HepG2 (cell line): ENCODE measurements around the gene FOXN3. TPM values are rescaled to one million over a fixed set of nuclear protein-coding genes. Genes with fewer than 3 reads are reported as not detected.
A peak's percentile ranks its signal among the peaks of the same experiment; 100 is the strongest.

Experiments
- ARID5B ChIP-seq: IDR thresholded peaks from 2 replicates; pipeline ENCODE4 v1.4.0; 2020; ENCODE audit warnings: mild to moderate bottlenecking, missing genetic modification reagents
- CEBPB ChIP-seq: IDR thresholded peaks from 2 replicates; pipeline ENCODE4 v1.6.1; 2011; ENCODE audit warnings: low read depth, low read length, improper control_type of control experiment, borderline replicate concordance
- GATAD2A ChIP-seq: IDR thresholded peaks from 2 replicates; pipeline ENCODE4 v1.6.1; 2016
- HNF4A ChIP-seq: sonication (generic); formaldehyde crosslinking; IDR thresholded peaks from 2 replicates; pipeline ENCODE4 v1.4.0; 2020; ENCODE audit warnings: missing genetic modification reagents
- HNF4G ChIP-seq, 2 experiments: sonication (generic) in 1 of 2; formaldehyde crosslinking in 1 of 2; IDR thresholded peaks; 2 replicates each; pipeline versions ENCODE4 v1.4.0 to v1.6.1; 2011 to 2020; ENCODE audit warnings: borderline replicate concordance in 2 of 2, low read depth in 2 of 2, mild to moderate bottlenecking in 2 of 2, low read length in 1 of 2, missing genetic modification reagents in 1 of 2, moderate library complexity in 1 of 2
- KDM1A ChIP-seq: IDR thresholded peaks from 2 replicates; pipeline ENCODE4 v1.6.1; 2016; ENCODE audit warnings: missing compliant biosample characterization
- NR1H2 ChIP-seq: sonication (generic); formaldehyde crosslinking; IDR thresholded peaks from 2 replicates; pipeline ENCODE4 v1.8.1; 2022; ENCODE audit warnings: low read depth, missing genetic modification reagents, borderline replicate concordance
- NR2C2 ChIP-seq: sonication (generic); formaldehyde crosslinking; IDR thresholded peaks from 2 replicates; pipeline ENCODE4 v1.4.0; 2020; ENCODE audit warnings: missing genetic modification reagents, mild to moderate bottlenecking, moderate library complexity, borderline replicate concordance
- NR2F6 ChIP-seq, 2 experiments: IDR thresholded peaks; 2 replicates each; pipeline ENCODE4 v1.6.1; 2016; ENCODE audit warnings: antibody characterized with exemption in 1 of 2, mild to moderate bottlenecking in 1 of 2
- POGZ ChIP-seq: sonication (generic); formaldehyde crosslinking; IDR thresholded peaks from 2 replicates; pipeline ENCODE4 v1.4.0; 2020; ENCODE audit warnings: mild to moderate bottlenecking, missing genetic modification reagents
- RARA ChIP-seq: IDR thresholded peaks from 2 replicates; pipeline ENCODE4 v1.6.1; 2016; ENCODE audit warnings: missing genetic modification reagents, missing compliant biosample characterization
- ZNF329 ChIP-seq: sonication (generic); formaldehyde crosslinking; IDR thresholded peaks from 2 replicates; pipeline ENCODE4 v1.9.0; 2021; ENCODE audit warnings: low read depth, mild to moderate bottlenecking, missing genetic modification reagents
- ZNF644 ChIP-seq: IDR thresholded peaks from 2 replicates; pipeline ENCODE4 v1.6.1; 2016; ENCODE audit warnings: low read depth
- polyA plus RNA-seq, 8 experiments: library from polyadenylated mRNA; depleted of rRNA in 3 of 8; stranded (reverse) in 7 of 8; unstranded in 1 of 8; fragments of >200 nt; fragmentation: Illumina TruSeq in 4 of 8; extraction: Trizol in 4 of 8; gene quantifications; 2 replicates each; pipeline versions ENCODE4 v1.2.1 to v1.2.3, GENCODE V29; 2011 to 2016; ENCODE audit warnings: low read depth in 4 of 8, missing spikeins in 1 of 8, mixed read lengths in 1 of 8; ENCODE audit not compliant: insufficient read depth in 1 of 8
- total RNA-seq, 5 experiments: library from RNA; depleted of rRNA; stranded (reverse); fragments of >200 nt; fragmentation: Illumina TruSeq; extraction: Trizol; gene quantifications; 2 replicates each; pipeline ENCODE4 v1.2.3, GENCODE V29; 2016; ENCODE audit warnings: low read depth in 1 of 5

Gene FOXN3
- total and polyA plus RNA-seq, 2 of the 13 experiments (the other 11 are each of a cell fraction or from before 2014, with no cell fraction given), result 32.4 to 70.2 TPM

GRCh38 chr14:89144642-89145041, 272.4 kb downstream of the FOXN3 start (continued):
- TF ChIP-seq HNF4G (IDR thresholded peaks at IDR 0.05; ENCODE audit: borderline replicate concordance, low read depth, low read length) (peak; percentile 61; the same call in 1 of the 2 replicates), HNF4G (CRISPR knock-in tag; IDR thresholded peaks at IDR 0.05; ENCODE audit: borderline replicate concordance, low read depth) (no peak), KDM1A (CRISPR knock-in tag) (peak; percentile 40; the same call in 1 of the 2 replicates), RARA (CRISPR knock-in tag) (peak; percentile 70), HNF4A (CRISPR knock-in tag) (peak; percentile 86), ZNF329 (CRISPR knock-in tag) (0 out of 2 replicates have a peak, but pooled peaks have one; percentile 43), NR2F6 (IDR thresholded peaks at IDR 0.05) (peak; percentile 62), NR2F6 (CRISPR knock-in tag; IDR thresholded peaks at IDR 0.05) (peak; percentile 67), POGZ (CRISPR knock-in tag) (peak; percentile 40; the same call in 1 of the 2 replicates), CEBPB (peak; percentile 95), NR1H2 (no peak), GATAD2A (CRISPR knock-in tag) (peak; percentile 50; the same call in 1 of the 2 replicates), ARID5B (CRISPR knock-in tag) (peak; percentile 65), ZNF644 (CRISPR knock-in tag) (peak; percentile 49; the same call in 1 of the 2 replicates), NR2C2 (CRISPR knock-in tag) (0 out of 2 replicates have a peak, but pooled peaks have one; percentile 19)
- TF ChIP-seq, all 625 proteins: peak for 19
